Lower leg skin (tissue), 4 donors: ENCODE data around the gene MARS2. TPM values are rescaled to one million over a fixed set of nuclear protein-coding genes. Genes with fewer than 3 reads are reported as not detected.

ENCODE experiments used
- DNase-seq, 2 donors: peaks; one replicate each; pipeline ENCODE4 v3.0.0-alpha.2; 2019; ENCODE audit warnings: low spot score in 2 of 2
- H3K4me3 ChIP-seq: fragments of 200-600 bp; sonication (generic); 2 replicates; pipeline ENCODE4 v1.5.1; 2017; ENCODE audit warnings: mild to moderate bottlenecking, low read depth; ENCODE audit not compliant: poor library complexity, severe bottlenecking
- CTCF ChIP-seq, 3 donors: fragments of 450-650 bp; IDR thresholded peaks; one replicate each; pipeline ENCODE4 v1.5.1; 2016; ENCODE audit warnings: antibody characterized with exemption in 3 of 3, mild to moderate bottlenecking in 3 of 3, moderate library complexity in 2 of 3
- POLR2A ChIP-seq, 2 donors: fragments of 450-650 bp; IDR thresholded peaks; one replicate each; pipeline ENCODE4 v1.6.1; 2016 to 2017; ENCODE audit warnings: antibody characterized with exemption in 2 of 2, mild to moderate bottlenecking in 1 of 2, moderate library complexity in 1 of 2
- intact Hi-C: fragments of 100-400 bp; cut with DNase I; formaldehyde crosslinking; loops from one replicate; pipeline ENCODE4 v1.15.0; 2023; ENCODE audit warnings: low total_unique reads
- total RNA-seq, 4 donors: library from RNA; depleted of rRNA; stranded (reverse); fragments of >200 nt; gene quantifications; one replicate each; pipeline ENCODE4 v1.1.0, GENCODE V29; 2016

Gene MARS2
- total RNA-seq, 4 donors from 2014 or later = 6.5 to 9.5 (median 9.1) TPM

DNA sequence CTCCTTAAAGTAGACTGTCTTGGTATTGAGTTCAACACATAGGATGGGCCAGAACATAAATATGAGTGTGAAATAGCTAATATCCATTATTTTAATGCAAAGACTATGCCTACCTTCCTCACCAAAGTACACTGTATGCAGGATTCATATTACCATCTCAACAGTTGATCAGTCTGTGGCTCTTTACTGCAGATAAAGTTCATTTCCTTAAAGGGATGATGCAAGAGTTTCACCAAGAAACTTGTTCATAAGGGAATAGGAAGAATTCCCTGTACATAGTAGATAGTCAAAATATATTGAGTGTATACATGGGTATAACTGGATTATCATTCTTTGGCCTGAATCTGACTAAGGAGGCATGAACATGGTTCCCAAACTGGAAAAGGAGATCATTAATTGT lies 35.0 kb downstream of the MARS2 start:
- no peak for DNase-seq
- H3K4me3 ChIP-seq = no peak overlapping the region
- intact Hi-C loops = no loop called here
- TF ChIP-seq CTCF (IDR thresholded peaks at IDR 0.05) (no peak), POLR2A (IDR thresholded peaks at IDR 0.05) (no peak)

Other genes with a start within 250 kb of the MARS2 start
- 100 to 1,000 TPM in 1 of 4 donors, 10 to 100 TPM in 3; 74.7 to 104 (median 88.9) TPM for gene HSPD1, start 205.5 kb upstream of the MARS2 start, total RNA-seq
- gene HSPE1, start 205.0 kb upstream of the MARS2 start, total RNA-seq = 10 to 100 TPM; 39.3 to 70.3 (median 50.7) TPM
- 10 to 100 TPM; 22.6 to 31.2 (median 25.0) TPM for gene MOB4, start 189.3 kb upstream of the MARS2 start, total RNA-seq
- gene RFTN2, start 29.8 kb upstream of the MARS2 start, total RNA-seq = 1 to 10 TPM; 1.5 to 6.5 (median 2.7) TPM
- gene BOLL, start 80.0 kb downstream of the MARS2 start, total RNA-seq = not detected
- 1 to 10 TPM; 1.0 to 3.7 (median 2.6) TPM for gene PLCL1, start 99.2 kb downstream of the MARS2 start, total RNA-seq